Measurements from ENCODE around the gene GFAP.

GFAP gene

GRCh38 chr17:44901411-44901921 is 13.8 kb downstream of the GFAP start (continued):
- TF ChIP-seq SCRT2 (tag by site-specific recombination; IDR thresholded peaks at IDR 0.05) (no peak), GLIS1 (tag by site-specific recombination; IDR thresholded peaks at IDR 0.05) (peak; percentile 98), ZNF302 (tag by site-specific recombination; IDR thresholded peaks at IDR 0.05; ENCODE audit: low read depth) (no peak), OVOL3 (tag by site-specific recombination; IDR thresholded peaks at IDR 0.05) (no peak), ZNF707 (tag by site-specific recombination; IDR thresholded peaks at IDR 0.05) (no peak), FEZF1 (tag by site-specific recombination; IDR thresholded peaks at IDR 0.05) (peak; percentile 58), ZNF555 (tag by site-specific recombination; conservative IDR thresholded peaks at IDR 0.05) (no peak), ZNF449 (tag by site-specific recombination; IDR thresholded peaks at IDR 0.05) (peak; percentile 85), ZFP3 (tag by site-specific recombination; IDR thresholded peaks at IDR 0.05; ENCODE audit: low read depth) (no peak), ZNF473 (tag by site-specific recombination; IDR thresholded peaks at IDR 0.05) (no peak), ZBTB49 (tag by site-specific recombination; IDR thresholded peaks at IDR 0.05; ENCODE audit: low read depth) (no peak), ZNF776 (tag by site-specific recombination; IDR thresholded peaks at IDR 0.05; ENCODE audit: borderline replicate concordance) (no peak), ZNF701 (tag by site-specific recombination; IDR thresholded peaks at IDR 0.05) (no peak), ZNF174 (tag by site-specific recombination; IDR thresholded peaks at IDR 0.05) (no peak), ZEB2 (tag by site-specific recombination; IDR thresholded peaks at IDR 0.05) (no peak; the same call in 1 of the 2 replicates), ZBTB20 (tag by site-specific recombination; IDR thresholded peaks at IDR 0.05) (peak; percentile 6), ZNF433 (tag by site-specific recombination; IDR thresholded peaks at IDR 0.05; ENCODE audit: low read depth) (no peak), ZNF24 (tag by site-specific recombination; IDR thresholded peaks at IDR 0.05) (no peak), GLIS2 (tag by site-specific recombination; IDR thresholded peaks at IDR 0.05) (no peak; the same call in 1 of the 2 replicates), ZNF175 (tag by site-specific recombination; IDR thresholded peaks at IDR 0.05) (no peak), KLF1 (tag by site-specific recombination; IDR thresholded peaks at IDR 0.05) (no peak), WT1 (tag by site-specific recombination; IDR thresholded peaks at IDR 0.05) (peak; percentile 51; the same call in 1 of the 2 replicates), ZSCAN4 (tag by site-specific recombination; IDR thresholded peaks at IDR 0.05) (no peak; the same call in 1 of the 2 replicates), ZNF221 (tag by site-specific recombination; IDR thresholded peaks at IDR 0.05; ENCODE audit: borderline replicate concordance) (no peak), ZNF121 (tag by site-specific recombination; IDR thresholded peaks at IDR 0.05) (no peak), ZNF155 (tag by site-specific recombination; IDR thresholded peaks at IDR 0.05) (no peak), ZBTB21 (tag by site-specific recombination; IDR thresholded peaks at IDR 0.05) (no peak), ZNF513 (tag by site-specific recombination; IDR thresholded peaks at IDR 0.05) (0 out of 2 replicates have a peak, but pooled peaks have one; percentile 13), ZNF350 (tag by site-specific recombination; IDR thresholded peaks at IDR 0.05) (no peak), PRDM6 (tag by site-specific recombination; IDR thresholded peaks at IDR 0.05) (peak; percentile 94), ZNF146 (tag by site-specific recombination; IDR thresholded peaks at IDR 0.05) (no peak), ZNF843 (tag by site-specific recombination; IDR thresholded peaks at IDR 0.05) (peak; percentile 81), TCF7L2 (IDR thresholded peaks at IDR 0.05; ENCODE audit: borderline replicate concordance, low read depth, low read length) (no peak), ZNF768 (tag by site-specific recombination; IDR thresholded peaks at IDR 0.05) (no peak), YY2 (tag by site-specific recombination; IDR thresholded peaks at IDR 0.05) (no peak)

Data from HEK293 (cell line).